Measurements from ENCODE around the gene TRH. TPM values are rescaled to one million over a fixed set of nuclear protein-coding genes. Genes with fewer than 3 reads are reported as not detected.

The TRH gene
- total and polyA plus RNA-seq, 2 of the 4 experiments (the other 2 are of a cell fraction), result not detected

DNA sequence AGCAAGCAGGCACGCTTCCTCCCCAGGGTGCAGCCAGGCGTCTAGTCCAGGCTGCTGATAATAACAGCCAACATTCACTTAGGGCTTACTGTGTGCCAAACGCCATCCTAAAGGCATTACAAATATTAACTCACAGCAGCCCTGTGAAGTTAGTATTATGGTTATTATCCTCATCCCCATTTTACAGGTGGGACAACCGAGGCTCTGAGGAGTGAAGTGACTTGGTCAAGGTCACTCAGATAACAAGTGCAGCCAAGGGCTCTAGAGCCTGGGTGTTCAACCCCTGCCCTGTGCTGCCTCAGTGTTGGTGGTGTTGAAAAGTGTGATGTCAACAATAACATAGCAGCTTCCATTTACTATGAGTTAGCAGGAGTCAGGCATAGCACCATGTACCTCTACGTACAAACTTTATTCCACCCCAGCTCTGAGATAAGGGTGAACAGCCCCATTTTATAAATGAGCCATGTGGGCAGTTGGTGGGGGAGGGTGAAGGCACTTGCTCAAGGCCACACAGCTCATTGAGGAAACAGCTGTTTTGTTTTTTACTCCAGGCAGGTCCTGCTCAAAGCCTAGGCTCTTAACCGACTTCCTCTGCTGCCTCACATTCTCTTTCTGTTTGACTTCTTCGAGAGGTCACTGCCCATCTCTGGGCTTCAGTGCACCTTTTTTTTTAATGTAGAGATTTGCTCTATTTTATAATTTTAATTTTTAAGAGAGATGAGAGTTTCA lies 24.0 kb upstream of the TRH start:
- Histone ChIP-seq H3K23ac (ENCODE audit: low read depth, low read length) (no peak overlapping the region), H3K4me1 (ENCODE audit: control insufficient read depth, insufficient read depth, low read length) (no peaks in the 10 kb centered on the region), H2AK5ac (ENCODE audit: low read depth, low read length) (no peak overlapping the region), H2AFZ (replicated peaks; ENCODE audit: low read length, poor library complexity) (no peak overlapping the region), H2BK5ac (ENCODE audit: low read depth, low read length, poor library complexity, severe bottlenecking) (no peak overlapping the region), H3K14ac (replicated peaks; ENCODE audit: low read depth, low read length) (no peak overlapping the region), H4K5ac (ENCODE audit: low read depth, low read length) (no peak overlapping the region), H3K9me3 (ENCODE audit: control insufficient read depth, insufficient read depth, low read length) (peaks cover 4% of the 10 kb centered on the region), H3K9ac (ENCODE audit: low read depth, low read length) (no peak overlapping the region), H4K20me1 (ENCODE audit: insufficient read depth, low read length) (no peaks in the 10 kb centered on the region), H3K79me1 (ENCODE audit: low read depth in 1 of 2, low read length in 2 of 2) (no peaks in the 10 kb centered on the region), H4K8ac (ENCODE audit: low read depth in 2 of 2, low read length in 2 of 2) (no peak overlapping the region), H3K4me2 (ENCODE audit: low read depth, low read length) (no peak overlapping the region), H3K4ac (ENCODE audit: low read depth, low read length) (no peak overlapping the region), H3K27ac (ENCODE audit: insufficient read depth, low read length) (no peak overlapping the region), H3K36me3 (ENCODE audit: control insufficient read depth, insufficient read depth, low read length) (no peaks in the 10 kb centered on the region), H3K56ac (ENCODE audit: extremely low read depth, insufficient read depth, low read length) (no peak overlapping the region), H2AK9ac (replicated peaks; ENCODE audit: low read depth, low read length, poor library complexity) (no peak overlapping the region), H3K9me1 (ENCODE audit: insufficient read depth, low read length) (no peaks in the 10 kb centered on the region), H3K18ac (ENCODE audit: low read depth, low read length) (no peak overlapping the region), H2BK120ac (ENCODE audit: low read depth, low read length) (no peak overlapping the region), H3K27me3 (ENCODE audit: control insufficient read depth, insufficient read depth, low read length) (peaks cover 65% of the 10 kb centered on the region), H3K4me3 (ENCODE audit: insufficient read depth, low read depth, low read length) (no peak overlapping the region), H4K91ac (ENCODE audit: insufficient read depth, low read depth, low read length) (no peak overlapping the region), H2BK20ac (ENCODE audit: low read depth, low read length) (no peak overlapping the region), H2BK15ac (ENCODE audit: low read depth, low read length) (no peak overlapping the region)
- CTCF ChIA-PET, result no interaction called here
- intact Hi-C loops (cut with micrococcal nuclease) (no loop called here), in situ Hi-C loops (cut with MboI; ENCODE audit: low sequenced_read_pairs) (no loop called here), dilution Hi-C loops (cut with HindIII; ENCODE audit: low sequenced_read_pairs, unreplicated experiment) (no loop called here)
- POLR2A ChIA-PET (ENCODE audit: unreplicated experiment), result no interaction called here
- WGBS, 2 experiments (ENCODE audit: extremely low coverage in 2 of 2, insufficient read length in 1 of 2), result no CpG with 5 or more reads among the region's 7 CpGs
- ATAC-seq (ENCODE audit: low read depth), result no peak
- no peak for TF ChIP-seq SMC3 (IDR thresholded peaks at IDR 0.05; ENCODE audit: low read depth, low read length)
- TF ChIP-seq POLR2A (IDR thresholded peaks at IDR 0.05; ENCODE audit: low read depth, low read length), result no peak
- TF ChIP-seq MAZ (IDR thresholded peaks at IDR 0.05; ENCODE audit: borderline replicate concordance, low read depth, low read length), result no peak
- no peak for TF ChIP-seq MAFK (IDR thresholded peaks at IDR 0.05; ENCODE audit: low read depth, low read length)
- no peak for TF ChIP-seq RFX5 (IDR thresholded peaks at IDR 0.05; ENCODE audit: low read depth, low read length)
- no peak for TF ChIP-seq CHD1 (IDR thresholded peaks at IDR 0.05; ENCODE audit: low read depth, low read length)
- TF ChIP-seq, protein P1, sequence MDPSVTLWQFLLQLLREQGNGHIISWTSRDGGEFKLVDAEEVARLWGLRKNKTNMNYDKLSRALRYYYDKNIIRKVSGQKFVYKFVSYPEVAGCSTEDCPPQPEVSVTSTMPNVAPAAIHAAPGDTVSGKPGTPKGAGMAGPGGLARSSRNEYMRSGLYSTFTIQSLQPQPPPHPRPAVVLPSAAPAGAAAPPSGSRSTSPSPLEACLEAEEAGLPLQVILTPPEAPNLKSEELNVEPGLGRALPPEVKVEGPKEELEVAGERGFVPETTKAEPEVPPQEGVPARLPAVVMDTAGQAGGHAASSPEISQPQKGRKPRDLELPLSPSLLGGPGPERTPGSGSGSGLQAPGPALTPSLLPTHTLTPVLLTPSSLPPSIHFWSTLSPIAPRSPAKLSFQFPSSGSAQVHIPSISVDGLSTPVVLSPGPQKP (IDR thresholded peaks at IDR 0.05; ENCODE audit: borderline replicate concordance, low read depth, low read length), result no peak
- TF ChIP-seq, protein P2, sequence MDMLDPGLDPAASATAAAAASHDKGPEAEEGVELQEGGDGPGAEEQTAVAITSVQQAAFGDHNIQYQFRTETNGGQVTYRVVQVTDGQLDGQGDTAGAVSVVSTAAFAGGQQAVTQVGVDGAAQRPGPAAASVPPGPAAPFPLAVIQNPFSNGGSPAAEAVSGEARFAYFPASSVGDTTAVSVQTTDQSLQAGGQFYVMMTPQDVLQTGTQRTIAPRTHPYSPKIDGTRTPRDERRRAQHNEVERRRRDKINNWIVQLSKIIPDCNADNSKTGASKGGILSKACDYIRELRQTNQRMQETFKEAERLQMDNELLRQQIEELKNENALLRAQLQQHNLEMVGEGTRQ (IDR thresholded peaks at IDR 0.05; ENCODE audit: low read depth, low read length), result no peak
- TF ChIP-seq RAD21 (IDR thresholded peaks at IDR 0.05; ENCODE audit: low read length), result no peak
- TF ChIP-seq RCOR1 (IDR thresholded peaks at IDR 0.05; ENCODE audit: insufficient replicate concordance, low read length), result no peak
- TF ChIP-seq MXI1 (IDR thresholded peaks at IDR 0.05; ENCODE audit: borderline replicate concordance, low read depth, low read length), result no peak
- no peak for TF ChIP-seq BHLHE40 (IDR thresholded peaks at IDR 0.05; ENCODE audit: low read depth, low read length)
- no peak for TF ChIP-seq CEBPB (IDR thresholded peaks at IDR 0.05; ENCODE audit: low read depth, low read length)
- no peak for TF ChIP-seq FOS (IDR thresholded peaks at IDR 0.05; ENCODE audit: low read depth, low read length)
- no TSS peak for BruUV-seq (replicated peaks)
- DNase-seq, result no peak
